Measurements from ENCODE around the gene TP73.
"Not testable (repeated sequence)": the region's sequence is repeated elsewhere in the genome, so short reads cannot be mapped to it uniquely, and the experiment has no call there.

The TP73 gene

GRCh38 chr1:3711780-3712451 is 59.6 kb downstream of the TP73 start:
- no peak for FAIRE-seq

- no peak for FAIRE-seq
Observed at GRCh38 chr1:3712573-3713535, 60.5 kb downstream of the TP73 start.

GRCh38 chr1:3713840-3714239 is 61.5 kb downstream of the TP73 start:
- FAIRE-seq: no peak

- FAIRE-seq: no peak
Observed at GRCh38 chr1:3714284-3714741, 62.0 kb downstream of the TP73 start.

GRCh38 chr1:3714814-3715213 is 62.5 kb downstream of the TP73 start:
- FAIRE-seq: no peak

- FAIRE-seq: no peak
Observed at GRCh38 chr1:3716351-3716750, 64.0 kb downstream of the TP73 start.

- FAIRE-seq: no peak
Observed at GRCh38 chr1:3717041-3717714, 64.9 kb downstream of the TP73 start.

GRCh38 chr1:3717715-3718601 is 65.6 kb downstream of the TP73 start:
- FAIRE-seq: no peak

GRCh38 chr1:3718764-3719163 is 66.4 kb downstream of the TP73 start:
- no peak for FAIRE-seq

GRCh38 chr1:3721955-3722465 is 69.7 kb downstream of the TP73 start:
- FAIRE-seq: no peak

GRCh38 chr1:3722846-3723245 is 70.5 kb downstream of the TP73 start:
- no peak for FAIRE-seq

- not testable (repeated sequence) for FAIRE-seq
Observed at GRCh38 chr1:3724416-3725030, 72.2 kb downstream of the TP73 start.

- no peak for FAIRE-seq
Observed at GRCh38 chr1:3725366-3725765, 73.0 kb downstream of the TP73 start.

GRCh38 chr1:3727042-3727824 is 74.9 kb downstream of the TP73 start:
- FAIRE-seq: no peak

GRCh38 chr1:3727825-3728776 is 75.8 kb downstream of the TP73 start:
- no peak for FAIRE-seq

GRCh38 chr1:3729594-3730542 is 77.6 kb downstream of the TP73 start:
- no peak for FAIRE-seq

GRCh38 chr1:3730543-3731247 is 78.4 kb downstream of the TP73 start:
- FAIRE-seq: no peak
